ENCODE measurements around the gene PPP3CB.

PPP3CB gene

DNA sequence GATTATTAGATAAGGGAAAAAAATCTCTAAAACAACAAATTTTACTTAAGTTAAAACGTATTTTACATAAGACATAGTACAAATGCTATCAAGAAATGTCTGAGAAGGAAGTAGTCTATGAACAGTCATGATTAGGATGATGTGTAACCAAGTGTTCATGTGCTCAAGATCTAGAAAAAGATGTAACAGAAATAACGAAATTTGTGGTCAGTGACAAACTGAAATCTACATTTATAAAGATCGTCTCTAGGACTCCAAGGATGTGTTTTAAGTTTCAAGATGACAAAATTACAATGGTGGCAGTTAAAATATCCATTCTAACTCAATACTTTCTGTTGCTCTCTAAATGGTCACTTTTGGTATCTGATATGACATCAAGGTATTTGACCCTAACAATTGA, 17.2 kb downstream of the PPP3CB start:
- no peak for DNase-seq

DNA sequence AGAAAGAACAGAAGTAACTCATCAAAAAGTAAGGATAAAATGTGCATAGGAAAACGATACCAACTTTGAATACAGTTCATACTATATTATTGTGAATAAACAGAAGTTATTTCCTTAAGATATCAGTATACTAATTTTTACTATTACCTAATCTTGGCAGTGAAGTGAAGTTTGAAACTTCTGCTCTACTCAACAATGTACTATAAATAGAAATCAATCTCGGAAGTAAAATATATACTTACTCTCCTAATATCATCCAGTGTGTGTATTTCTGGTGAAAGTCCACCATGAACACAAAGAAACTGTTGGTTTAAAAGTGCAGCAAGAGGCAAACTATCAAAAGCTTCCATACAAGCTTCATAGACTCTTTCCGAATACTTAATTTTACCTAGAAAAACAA, 24.6 kb downstream of the PPP3CB start:
- no peak for DNase-seq

DNA sequence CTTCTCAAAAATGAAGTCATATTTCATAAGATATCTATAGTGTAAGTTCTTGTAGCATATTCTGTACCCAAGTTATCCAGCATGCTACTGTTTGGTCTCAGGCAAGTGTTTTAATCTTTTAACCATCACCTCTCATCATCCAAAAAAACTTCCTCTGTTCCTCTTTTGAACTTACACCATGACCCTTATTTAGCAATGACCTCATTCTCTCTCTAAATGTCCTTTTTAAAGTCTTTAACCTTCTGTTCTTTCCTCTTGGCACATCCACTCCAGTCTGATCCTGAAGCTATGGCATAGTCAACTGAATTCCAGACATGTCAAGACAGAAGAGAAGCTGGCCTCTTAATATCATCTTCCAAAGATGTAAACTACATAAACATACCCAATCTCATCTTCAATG, 26.2 kb downstream of the PPP3CB start:
- no peak for DNase-seq

DNA sequence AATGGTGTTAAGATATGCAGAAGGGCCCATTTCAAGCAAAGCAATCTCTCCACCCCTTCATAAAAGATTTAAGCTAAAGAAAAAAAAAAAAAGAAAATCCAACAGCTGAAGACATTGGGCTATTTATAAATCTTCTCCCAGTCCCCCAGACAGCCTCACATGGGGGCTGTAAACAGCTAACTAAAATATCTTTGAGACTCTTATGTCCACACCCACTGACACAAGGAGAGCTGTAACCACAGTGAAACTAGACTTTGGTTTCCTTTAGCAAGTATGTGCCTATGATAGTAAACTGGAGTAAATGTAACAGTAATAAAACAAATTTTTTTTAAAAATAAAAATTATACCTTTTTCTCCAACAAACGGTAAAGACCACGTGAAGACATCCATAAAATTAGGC, 28.6 kb downstream of the PPP3CB start:
- DNase-seq, result no peak

DNA sequence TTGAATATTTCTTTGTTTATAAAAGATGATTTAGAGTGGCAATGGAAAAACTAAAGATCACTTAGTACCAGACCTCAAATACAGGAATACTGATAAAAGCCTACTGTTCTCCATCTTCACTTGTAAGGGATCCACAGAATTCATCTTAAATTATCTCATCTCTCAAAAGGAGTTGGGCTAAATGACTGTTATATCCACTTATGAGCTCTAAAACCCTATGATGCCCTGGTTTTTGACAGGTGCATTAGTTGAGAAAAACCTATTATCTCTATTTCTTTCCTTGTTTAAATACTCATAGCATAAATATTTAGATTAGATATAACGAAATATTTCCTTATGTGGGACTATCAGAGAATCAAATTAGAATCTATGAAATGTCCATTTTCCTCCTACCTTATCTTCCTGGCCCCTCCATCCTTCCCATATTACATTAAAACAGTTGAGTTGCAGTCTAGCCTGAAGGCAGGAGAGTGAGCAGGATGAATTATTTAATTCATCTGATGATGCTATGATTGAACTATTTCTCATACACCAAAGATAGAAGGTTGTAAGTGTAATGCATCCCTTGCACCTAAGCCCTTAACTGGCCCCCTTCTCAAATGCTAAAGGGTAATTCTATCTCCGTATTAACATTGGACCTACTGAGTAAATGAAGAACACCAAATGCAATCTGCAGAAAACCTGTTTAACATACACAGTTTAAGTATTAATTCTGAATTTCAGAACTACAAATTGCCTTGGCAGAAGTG, 29.7 kb downstream of the PPP3CB start:
- no peak for DNase-seq

DNA sequence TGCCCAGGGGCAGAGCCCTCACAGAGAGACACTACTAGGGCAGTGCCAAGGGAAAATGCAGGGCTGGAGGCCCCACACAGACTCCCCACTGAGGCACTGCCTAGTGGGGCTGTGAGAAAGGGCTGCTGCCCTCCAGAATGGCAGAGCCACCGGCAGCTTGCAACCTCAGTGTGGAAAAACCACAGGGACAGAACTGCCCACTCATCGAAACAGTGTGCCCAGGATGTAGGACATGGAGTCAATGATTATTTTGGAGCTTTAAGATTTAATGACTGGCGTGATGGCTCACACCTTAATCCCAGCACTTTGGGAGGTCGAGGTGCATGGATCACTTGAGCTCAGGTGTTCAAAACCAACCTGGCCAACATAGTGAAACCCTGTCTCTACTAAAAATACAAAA, 34.9 kb downstream of the PPP3CB start:
- no peak for DNase-seq

DNA sequence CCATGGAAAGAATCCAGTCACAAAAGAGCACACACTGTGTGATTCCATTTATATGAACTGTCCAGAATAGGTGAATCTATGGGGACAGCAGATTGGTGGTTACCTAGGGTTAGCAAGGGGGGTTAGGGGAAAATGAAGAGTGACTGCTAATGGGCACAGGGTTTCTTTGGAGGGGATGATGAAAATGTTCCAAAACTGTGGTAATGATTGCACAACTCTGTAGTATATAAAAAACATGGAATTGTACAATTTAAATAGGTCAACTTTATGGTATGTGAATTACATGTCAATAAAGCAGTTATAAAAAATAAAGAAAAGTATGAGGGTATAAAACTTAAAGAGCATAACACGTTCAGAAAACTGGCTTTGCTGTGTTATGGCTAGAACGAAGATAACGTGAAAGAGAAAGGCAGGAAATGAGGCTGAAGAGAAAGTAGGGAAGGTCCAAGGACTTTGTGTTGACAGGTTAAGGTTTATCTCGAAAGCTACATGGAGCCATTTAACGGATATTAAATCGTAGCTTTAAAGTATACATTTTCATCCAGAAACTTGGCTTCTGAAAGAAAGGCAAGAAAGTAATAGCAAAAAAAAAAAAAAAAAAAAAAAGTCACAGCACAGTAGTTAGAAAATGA, 36.0 kb downstream of the PPP3CB start:
- no peak for DNase-seq

DNA sequence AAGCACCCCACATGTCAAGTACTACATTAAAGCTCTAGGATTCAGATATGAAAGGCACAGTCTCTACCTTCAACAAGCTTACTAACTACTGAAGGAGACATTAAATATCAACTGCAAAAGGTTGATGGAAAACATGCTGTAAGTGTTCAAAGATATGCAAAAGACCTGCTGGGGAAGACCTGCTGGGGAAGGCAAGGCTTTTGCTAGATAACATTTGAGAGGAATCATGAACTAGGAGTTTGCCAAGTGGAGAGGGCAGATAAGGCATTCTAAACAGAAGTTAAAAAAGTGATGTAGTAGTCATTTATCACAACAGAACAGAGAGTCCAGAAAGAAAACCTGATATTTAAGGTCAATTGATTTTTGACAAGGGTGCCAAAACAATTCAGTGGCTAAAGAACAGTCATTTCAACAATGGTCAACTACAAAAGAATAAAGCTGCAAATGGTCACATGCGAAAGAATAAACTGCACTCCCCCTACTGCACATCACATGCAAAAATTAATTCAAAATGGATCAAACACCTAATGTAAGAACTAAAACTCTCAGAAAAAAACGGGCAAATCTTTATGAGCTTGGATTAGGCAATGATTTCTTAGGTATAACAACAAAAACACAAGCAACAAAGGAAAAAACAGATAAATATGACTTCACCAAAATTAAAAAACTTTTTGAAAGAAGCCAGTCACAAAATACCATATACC, 39.5 kb downstream of the PPP3CB start:
- DNase-seq, result no peak

DNA sequence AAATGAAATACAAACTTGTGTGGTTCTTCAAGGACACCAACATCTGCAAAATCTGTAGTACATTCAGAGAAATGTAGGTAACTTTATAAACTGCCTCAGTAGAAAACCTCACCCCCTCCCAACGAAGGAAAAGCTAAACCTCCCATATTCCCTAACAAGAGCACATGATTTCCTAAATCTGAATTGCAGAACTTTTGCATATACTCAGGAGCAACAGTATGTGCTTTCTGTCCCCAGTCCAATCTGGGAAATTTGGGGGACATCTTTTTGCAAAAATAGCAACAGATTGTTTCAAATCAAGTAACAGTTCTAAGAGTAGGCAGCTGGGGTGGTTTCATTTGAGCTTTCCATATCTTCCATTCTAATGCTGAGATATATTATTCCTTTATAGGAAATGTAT, 46.7 kb downstream of the PPP3CB start:
- DNase-seq, result no peak

DNA sequence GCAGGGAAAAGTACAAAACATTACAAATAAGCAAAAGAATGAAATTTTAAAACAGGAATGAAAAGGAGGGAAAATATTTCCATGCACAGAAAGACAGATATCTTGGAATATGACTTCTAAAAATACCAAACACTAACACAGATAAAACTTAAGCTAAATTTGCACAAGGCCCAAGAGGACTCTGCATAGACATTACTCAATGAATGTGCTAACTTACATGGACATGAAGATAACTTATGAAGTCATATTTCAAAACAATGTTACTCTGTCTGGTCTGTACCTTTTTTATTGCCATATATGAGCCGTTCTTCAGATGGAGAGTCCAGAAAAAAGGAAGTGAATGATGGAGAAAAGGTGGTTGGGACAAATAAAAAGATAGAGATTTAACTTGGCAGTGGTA, 47.4 kb downstream of the PPP3CB start:
- DNase-seq, result no peak

DNA sequence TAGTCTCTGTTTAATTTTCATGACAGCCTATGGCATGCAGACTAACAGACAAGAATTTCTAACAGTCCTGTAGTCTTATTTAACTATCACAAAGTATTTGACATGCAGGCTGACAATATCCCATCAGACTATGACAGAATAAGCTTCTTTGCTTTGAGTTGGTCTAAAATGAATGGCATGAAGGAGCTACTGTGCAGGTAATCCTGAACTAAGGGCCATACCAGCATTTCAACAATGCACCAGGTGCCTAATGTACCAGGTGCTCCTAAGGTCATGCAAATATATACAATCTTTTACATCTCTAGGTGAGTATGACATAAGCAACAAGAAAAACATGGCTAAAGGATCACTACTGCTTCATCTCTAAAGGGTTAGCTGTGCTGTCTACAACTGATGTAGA, 48.9 kb downstream of the PPP3CB start:
- DNase-seq, result no peak

DNA sequence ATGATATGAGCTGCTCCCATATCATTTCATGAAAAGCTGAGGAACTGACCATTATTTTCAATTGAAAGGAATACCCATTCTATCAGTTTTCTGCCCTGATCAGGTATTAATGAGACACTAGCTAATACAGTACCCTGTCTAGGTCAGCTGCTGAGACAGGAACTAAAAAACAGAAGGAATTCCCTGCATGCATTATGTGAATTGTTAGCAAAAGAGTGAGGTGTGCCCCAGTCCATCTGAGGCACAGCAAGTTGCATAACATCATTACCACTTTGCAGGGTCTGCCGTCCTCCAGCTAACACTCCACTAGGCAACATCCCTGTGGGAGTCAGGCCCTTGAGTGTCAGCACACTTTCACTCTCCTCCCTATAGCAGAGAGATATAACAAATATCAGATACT, 51.4 kb downstream of the PPP3CB start:
- DNase-seq, result no peak

DNA sequence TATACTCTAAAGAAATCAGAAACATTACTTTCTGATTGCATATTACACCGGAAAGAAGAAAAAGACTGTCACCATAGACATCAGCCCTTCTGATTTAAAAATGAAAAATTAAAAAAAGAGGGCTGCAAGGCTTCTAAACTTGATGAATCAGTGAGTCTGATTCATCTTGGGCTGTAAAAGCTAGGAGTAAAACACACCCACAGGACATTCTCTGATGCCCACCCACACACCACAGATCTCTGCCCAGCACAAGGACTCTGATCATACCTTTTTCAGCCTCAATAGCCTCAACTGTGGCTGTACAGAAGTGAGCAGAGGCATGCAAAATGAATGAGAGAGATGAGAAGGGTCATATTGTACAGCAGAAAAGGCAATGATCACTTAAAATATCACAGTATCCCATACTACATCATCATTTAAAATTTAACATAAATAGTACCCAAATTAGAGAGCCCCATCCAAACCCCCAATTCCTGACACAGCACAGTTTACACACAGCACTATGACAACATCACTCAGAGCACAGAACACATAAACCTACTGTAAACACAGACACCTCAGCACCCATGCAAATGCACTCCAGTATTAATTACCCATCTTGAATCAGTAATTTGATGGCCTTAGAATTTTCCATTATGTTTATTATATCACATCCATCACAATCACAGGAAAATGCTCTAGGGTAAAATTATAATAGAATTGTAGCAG, 56.1 kb downstream of the PPP3CB start:
- no peak for DNase-seq

DNA sequence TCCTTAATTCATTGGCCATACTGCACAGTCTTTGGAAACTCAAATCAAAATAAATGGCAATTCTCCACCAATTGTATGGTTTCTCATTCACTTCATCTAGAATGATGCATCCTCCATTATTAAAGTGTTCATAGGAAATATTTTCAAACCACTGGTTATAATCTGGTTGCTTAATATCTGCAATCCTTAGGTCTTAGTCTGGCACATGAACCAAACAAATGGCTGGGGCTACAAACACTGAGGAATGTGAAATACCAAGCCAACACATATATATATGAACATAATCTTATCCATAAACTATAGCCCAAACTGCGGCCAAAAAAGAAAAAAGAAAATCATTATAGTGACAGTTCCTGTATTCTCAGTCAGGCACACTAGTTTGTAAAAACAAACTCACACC, 56.8 kb downstream of the PPP3CB start:
- no peak for DNase-seq

DNA sequence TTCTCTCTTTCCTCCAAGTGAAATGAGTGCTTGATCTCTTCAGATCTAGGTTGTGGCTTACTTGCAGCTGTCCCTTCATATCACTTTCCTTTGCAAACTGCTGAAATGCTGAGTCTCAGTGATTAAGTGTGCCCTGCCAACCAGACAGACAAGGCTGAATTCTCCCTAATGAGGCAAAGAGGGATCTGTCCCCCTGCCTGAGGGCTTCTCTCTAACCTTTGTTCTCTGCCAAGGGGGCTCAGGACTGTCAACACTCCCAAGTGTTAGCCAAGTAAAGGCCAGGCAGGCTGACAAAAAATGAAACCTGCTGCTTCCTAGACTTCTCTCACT, 62.3 kb downstream of the PPP3CB start, which contains the start of gene MSS51:
Gene MSS51, minus strand, starts transcription at position 24 of the 330 bp plus-strand sequence. CDS start 5,277 bp downstream, outside the sequence.
- DNase-seq, result no peak

DNA sequence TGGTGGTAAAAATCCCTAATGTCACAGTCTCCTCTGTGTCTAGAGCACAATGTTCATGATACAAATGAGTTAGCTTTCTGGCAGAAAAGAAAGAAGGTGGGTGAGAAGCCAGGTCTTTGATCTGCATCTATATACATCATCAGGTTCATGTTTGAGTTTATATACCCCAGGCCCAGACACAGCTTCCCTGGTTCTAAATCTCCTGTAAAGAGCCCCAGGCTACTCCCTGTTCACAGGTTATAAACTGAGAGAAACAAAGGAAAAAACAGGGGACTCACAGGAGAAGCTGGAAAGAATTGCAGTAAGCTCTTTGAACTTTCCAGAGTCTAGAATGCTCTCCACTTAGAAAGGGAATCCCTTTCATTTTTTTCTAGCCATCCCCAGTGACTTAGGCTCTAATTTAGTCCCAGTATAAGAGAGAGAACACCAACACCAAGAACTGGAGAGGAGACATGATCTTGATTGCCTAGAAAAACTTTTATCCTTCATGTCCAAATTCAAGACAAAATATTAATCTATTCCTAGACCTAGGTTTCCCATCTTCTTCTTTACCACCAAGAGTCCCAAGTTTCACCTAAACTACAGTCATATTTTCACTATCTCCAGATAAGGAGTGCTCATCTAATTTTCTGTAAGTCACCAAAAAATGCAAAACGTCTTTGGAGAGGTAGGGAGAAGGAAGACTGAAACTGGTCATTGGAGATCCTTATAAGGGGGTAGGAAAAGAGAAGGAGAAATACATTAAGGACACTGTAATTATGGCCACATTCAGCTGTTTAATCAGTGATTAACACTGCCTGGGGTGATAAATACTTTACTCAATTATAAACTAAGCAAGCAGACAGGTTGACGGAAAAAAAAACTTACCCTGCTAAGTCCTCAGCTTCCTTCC, 62.9 kb downstream of the PPP3CB start:
- no peak for DNase-seq

DNA sequence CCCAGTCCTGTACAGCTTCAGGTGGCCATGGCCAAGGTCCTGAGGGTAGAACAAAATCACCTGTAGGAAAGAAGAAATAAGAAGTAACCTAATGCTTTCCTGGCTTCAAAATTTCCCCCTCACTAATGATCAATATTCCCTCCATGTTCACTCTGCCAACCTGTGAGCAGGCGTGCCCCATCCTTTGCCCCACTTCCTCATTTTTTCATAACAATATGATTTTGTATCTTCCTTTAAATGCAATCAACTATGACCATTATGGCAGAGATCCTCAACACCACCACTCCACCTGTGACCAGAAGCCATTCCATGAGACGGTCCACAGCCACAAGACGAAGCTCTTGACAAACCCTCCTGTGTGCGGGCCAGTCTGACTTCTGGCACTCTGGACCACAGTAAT, 69.5 kb downstream of the PPP3CB start:
- DNase-seq, result no peak

DNA sequence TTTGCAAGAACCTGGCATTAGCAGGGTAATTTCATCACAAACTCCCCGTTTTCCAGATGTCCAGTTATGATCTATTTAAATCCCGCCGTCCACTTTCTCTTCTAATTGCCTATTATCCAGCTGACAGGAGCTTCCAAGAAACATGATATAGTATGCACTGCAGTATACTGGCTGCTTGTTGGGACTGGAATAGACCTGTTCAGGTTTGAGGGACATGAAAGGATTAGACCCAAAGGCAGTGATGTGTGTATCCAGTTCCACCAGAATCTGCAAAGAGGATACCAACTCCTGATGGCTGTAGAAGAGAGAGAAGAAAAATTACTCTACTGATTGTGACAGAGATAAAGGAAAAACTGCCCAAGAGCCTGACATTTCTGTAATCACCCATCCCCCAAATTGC, 71.3 kb downstream of the PPP3CB start:
- no peak for DNase-seq

DNA sequence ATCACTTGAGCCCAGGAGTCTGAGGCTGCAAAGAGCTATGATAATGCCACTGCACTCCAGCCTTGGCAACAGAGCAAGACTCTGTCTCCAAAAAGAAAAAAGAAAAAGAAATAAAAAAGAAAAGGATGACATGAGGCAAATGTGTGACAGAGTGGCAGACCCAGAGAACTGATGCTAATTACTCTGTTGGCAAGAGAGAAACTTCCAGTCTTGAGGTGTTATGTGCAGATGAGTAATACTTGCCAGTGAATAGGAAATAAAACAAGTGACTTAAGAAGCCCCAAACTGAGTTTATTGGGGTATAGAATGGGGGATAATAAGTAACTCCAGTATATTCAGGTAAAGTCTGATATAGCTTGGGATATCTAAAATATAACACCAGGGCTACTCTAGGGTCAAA, 72.5 kb downstream of the PPP3CB start:
- DNase-seq, result no peak

DNA sequence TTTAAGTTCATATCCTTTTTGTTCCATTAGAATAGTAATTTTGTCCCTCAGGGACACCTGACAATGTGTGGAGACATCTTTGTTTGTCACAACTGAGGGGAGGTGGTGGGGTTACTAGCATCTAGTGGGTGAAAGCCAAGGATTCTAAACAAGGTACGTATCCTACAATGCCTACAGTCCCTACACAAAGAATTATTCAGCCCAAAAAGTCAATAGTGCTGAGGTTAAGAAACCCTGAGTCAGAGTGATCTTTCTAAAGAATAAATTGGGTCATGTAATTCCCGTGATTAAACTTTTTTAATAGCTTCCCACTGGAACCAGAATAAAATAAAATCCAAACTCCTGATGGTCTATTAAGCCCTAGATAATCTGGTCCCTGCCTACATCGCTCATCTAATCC, 79.3 kb downstream of the PPP3CB start:
- no peak for DNase-seq

DNA sequence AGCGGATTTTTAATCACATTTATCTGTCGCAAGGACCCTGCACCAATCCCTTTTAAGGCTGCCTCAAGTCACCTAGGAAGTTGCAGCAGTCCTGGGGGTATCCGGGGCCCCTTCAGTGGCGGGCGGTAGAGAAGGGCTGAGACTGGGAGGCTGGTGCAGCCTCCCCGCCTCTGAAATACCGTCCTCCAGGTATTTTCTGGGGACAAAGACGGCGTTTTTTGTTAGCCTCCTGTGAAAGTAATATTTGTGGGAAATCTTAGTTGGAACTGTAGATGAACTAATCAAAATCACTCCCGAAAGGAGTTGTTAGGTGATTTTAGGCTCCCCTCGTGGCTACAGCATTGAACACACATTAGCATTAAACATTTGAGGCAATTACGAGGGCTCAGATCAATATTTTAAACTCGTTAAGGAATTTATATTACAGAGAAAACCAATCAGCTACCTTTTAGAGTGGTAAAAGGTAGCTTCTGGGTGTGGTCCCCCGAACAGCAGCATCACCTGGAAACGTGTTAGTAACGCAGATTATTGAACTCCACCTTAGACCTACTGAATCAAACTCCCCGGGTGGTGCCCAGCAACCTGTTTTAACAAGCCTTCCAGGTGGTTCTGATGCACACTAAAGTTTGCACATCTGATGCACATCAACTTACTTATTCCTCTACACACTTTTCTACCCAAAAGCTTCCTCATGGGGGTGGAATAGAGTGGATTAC, 81.4 kb downstream of the PPP3CB start:
- peak; percentile 12 for DNase-seq

Data from CD4-positive, alpha-beta T cell treated with Interleukin-17A for 4 hours (primary cell).